ENCODE data around the gene OSTN.
"Not testable (repeated sequence)": the region's sequence is repeated elsewhere in the genome, so short reads cannot be mapped to it uniquely, and the experiment has no call there.

OSTN gene, protein sequence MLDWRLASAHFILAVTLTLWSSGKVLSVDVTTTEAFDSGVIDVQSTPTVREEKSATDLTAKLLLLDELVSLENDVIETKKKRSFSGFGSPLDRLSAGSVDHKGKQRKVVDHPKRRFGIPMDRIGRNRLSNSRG

GRCh38 chr3:191198932-191199331 is at the start of gene OSTN:
Gene OSTN, plus strand, starts transcription at chr3:191199241. Its CDS starts 13,292 bp downstream, at chr3:191212533.
- DNase-seq = no peak

- no peak for DNase-seq
Measured at GRCh38 chr3:191151653-191152052, 47.4 kb upstream of the OSTN start.

GRCh38 chr3:191154827-191155226 is 44.2 kb upstream of the OSTN start:
- DNase-seq = no peak

- no peak for DNase-seq
Measured at GRCh38 chr3:191158247-191158646, 40.8 kb upstream of the OSTN start.

DNA sequence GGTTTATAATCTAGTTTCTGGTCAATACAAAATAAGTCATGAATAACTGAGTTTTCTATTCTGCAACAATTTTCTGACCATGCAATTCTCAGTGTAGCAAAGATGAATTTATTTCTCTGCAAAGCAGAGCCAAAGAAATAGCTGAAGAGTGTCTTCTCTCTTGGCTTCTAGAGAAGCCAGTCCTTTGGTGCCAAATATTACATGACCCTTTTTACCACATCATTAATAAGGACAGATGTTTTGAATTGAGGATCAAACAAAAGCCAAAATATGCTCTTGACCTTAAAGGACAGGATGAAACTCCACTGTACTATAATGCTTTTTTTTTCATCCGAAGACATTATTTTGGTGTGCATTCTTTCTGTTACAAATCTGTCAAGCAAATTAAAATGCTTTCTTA is 40.2 kb upstream of the OSTN start:
- DNase-seq = no peak

DNA sequence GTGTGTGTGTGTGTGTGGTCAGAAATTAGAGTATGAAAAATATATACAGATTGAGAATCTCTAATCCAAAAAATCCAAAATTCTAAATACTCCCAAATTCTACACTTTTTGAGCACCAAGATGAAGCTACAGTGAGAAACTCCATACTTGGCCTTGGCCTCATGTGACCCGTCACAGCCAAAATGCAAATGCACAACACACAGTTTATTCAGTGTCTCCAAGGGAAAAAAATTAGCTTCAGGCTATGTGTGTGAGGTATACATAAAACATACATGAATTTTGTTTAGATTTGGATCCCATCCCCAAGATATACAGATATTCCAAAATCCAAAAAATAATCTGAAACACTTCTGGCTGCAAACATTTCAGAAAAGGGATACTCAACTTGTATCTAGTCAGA is 33.2 kb upstream of the OSTN start:
- DNase-seq = no peak

DNA sequence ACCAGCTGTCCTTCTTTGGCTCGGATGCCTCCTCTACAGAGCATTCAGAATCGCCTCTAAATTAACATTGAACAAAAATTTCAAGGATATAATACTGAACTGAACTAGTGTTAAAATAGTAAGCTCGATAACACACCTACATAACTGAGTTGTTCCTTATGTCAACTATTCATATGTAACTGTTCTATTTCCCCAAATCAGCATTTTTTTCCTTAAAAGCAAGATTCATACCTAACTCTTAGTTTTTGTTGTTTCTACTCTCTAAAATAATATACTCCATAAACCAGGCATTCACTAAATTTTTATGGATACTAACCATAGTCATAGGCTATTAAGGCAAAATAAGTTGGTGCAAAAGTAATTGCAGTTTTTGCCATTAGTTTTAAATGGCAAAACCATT is 32.7 kb upstream of the OSTN start:
- DNase-seq = no peak

DNA sequence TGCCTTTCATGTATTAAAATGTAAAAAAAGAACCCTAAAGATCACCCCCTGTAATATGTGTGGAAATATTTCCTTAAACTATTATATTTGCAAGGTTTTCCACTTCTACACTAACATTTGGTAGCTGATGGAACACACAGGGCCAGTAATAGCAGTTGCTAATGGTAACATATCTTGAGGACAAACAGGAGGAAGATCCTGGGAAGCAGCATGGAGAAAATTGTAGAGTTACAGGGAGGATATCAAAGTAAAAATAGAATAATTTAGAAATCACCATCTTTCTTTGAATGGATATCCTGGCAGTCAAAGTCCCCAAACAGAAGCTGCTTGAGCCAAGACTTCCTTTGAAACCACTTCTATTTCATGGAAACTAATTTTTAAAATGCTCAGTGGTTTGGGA is 29.5 kb upstream of the OSTN start:
- DNase-seq = no peak

DNA sequence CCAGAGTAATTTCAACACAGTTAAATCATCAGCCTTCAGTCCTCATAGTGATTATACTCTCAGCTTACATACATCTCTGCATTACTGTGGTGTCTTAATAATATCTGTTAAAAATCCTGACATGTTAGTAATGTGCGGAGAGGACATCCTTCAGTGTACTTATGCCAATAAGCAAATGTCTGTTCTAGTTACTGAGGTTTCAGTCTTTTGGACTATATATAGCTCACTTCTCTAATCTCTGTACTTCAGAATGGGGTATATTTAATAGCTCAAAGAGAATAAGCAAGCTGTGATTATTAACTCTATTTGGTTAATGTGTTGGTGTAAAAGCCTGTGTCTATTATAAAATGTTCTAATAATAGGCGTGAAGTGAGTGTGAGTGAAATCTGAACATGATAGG is 28.9 kb upstream of the OSTN start:
- no peak for DNase-seq

GRCh38 chr3:191175102-191175501 is 23.9 kb upstream of the OSTN start:
- DNase-seq = no peak

GRCh38 chr3:191176038-191176785 is 22.8 kb upstream of the OSTN start:
- no peak for DNase-seq

DNA sequence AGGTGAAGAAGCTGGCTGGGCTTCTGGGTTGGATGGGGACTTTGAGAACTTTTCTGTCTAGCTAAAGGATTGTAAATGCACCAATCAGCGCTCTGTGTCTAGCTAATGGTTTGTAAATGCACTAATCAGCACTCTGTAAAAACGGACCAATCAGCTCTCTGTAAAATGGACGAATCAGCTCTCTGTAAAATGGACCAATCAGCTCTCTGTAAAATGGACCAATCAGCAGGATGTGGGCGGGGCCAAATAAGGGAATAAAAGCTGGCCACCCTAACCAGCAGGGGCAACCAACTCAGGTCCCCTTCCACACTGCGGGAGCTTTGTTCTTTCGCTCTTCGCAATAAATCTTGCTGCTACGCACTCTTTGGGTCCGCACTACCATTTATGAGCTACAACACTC is 13.7 kb upstream of the OSTN start:
- DNase-seq = not testable (repeated sequence)

DNA sequence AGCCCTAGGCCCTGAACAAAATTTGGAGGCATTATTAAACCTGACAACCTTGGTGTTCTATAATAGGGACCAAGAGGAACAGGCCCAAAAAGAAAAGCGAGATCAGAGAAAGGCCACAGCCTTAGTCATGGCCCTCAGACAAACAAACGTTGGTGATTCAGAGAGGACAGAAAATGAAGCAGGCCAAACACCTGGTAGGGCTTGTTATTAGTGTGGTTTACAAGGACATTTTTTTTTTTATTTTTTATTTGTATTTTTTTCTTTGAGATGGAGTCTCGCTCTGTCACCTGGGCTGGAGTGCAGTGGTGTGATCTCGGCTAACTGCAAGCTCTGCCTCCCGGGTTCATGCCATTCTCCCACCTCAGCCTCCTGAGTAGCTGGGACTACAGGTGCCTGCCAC is 10.8 kb upstream of the OSTN start:
- not testable (repeated sequence) for DNase-seq

DNA sequence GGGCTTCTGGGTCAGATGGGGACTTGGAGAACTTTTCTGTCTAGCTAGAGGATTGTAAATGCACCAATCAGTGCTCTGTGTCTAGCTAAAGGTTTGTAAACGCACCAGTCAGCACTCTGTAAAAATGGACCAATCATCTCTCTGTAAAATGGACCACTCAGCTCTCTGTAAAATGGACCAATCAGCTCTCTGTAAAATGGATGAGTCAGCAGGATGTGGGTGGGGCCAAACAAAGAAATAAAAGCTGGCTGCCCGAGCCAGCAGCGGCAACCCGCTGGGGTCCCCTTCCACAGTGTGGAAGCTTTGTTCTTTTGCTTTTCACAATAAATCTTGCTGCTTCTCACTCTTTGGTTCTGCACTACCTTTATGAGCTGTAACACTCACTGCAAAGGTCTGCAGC is 6.8 kb upstream of the OSTN start:
- DNase-seq = not testable (repeated sequence)

DNA sequence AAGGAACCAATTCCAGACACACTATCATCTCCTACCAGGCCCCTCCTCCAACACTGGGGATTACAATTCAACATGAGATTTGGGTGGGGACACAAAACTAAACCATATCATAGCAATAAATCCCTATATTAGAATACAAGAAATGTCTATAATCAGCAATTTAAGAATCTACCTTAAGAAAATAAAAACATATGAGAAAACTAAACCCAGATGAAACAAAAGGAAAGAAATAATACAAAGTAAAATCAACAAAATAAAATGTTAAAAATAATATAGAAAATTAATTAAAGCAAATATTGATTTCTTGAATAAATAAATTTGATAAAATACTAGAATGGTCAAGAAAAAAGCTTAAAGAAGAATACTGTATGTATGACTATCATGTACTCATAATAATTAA is 6.1 kb upstream of the OSTN start:
- no peak for DNase-seq

GRCh38 chr3:191197761-191198306 is 1.2 kb upstream of the OSTN start:
- no peak for DNase-seq

DNA sequence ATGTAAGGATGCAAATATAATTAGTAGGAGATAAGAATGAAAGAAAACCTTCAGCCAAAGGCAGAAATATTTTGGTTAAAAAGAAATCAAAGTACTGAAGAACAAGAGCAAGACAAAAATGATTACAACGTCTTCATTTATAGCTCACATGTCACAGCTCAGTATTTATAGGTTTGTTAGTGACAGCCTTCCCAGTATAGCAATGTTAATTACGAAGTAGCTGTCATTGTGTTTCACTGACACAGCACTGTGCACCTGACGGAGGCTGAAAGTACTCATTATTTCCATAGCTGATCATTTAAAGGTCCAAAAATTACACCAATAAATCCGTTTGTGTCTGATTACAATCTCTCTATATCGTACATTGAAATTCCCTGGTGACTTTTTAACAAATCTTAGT is 561 bp upstream of the OSTN start:
- DNase-seq = no peak

DNA sequence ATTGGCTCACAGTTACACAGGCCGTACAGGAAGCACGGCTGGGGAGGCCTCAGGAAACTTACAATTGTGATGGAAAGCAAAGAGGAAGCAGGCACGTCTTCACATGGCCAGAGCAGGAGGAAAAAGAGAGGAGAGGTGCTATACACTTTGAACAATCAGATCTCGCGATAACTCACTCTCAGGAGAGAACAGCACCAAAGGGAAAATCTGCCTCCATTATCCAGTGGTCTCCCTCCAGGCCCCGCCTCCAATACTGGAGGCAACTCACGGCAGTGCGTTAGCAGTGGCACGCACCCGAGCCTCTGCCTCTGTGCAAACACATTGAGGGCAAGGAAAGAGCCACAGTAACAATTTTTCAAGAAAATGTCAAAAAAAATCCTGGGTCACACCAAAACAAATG is 11.0 kb downstream of the OSTN start:
- DNase-seq = no peak

DNA sequence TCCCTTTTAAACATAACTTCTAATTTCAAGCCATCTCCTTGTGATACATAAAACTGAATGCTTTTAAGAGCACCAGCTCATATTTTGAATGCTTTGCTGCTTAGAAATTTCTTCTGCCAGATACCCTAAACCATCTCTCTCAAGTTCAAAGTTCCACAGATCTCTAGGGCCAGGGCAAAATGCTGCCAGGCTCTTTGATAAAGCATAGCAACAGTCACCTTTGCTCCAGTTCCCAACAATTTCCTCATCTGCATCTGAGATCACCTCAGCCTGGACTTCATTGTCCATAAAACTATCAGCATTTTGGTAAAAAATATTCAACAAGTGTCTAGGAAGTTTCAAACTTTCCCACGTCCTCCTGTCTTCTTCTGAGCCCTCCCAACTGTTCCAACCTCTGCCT is 17.5 kb downstream of the OSTN start:
- no peak for DNase-seq

GRCh38 chr3:191217301-191217700 is 18.3 kb downstream of the OSTN start:
- DNase-seq = no peak

DNA sequence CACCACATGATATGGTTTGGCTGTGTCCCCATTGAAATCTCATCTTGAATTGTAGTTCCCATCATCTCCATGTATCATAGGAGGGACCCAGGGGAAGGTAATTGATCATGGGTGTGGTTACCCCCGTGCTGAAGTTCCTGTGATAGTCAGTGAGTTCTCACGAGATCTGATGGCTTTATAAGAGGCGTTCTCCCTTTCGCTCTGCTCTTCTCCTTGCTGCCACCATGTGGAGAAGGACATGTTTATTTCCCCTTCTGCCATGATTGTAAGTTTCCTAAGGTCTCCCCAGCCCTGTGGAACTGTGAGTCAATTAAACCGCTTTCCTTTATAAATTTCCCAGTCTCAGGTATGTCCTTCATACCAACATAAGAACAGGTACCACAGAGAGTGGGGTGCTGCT is 21.9 kb downstream of the OSTN start:
- DNase-seq = no peak

GRCh38 chr3:191221638-191222037 is 22.6 kb downstream of the OSTN start:
- no peak for DNase-seq

DNA sequence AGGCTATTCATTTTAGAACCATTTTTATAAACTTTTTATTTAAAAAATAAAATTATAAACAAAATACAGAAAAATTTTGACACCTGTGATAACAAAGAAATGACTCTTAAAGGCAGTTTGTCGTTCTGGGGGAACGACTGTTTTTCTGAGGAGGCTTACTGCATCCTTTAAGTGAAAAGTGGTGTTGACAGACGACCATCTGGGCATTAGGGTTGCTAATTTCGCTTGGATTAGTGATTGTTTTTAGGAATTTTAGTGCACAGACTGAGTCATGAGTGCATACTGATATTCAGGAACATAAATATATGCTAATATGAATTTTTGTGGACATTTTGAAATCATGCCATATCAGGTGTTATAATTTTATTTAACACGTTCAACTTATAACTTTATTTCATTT is 28.5 kb downstream of the OSTN start:
- DNase-seq = no peak

- no peak for DNase-seq
Measured at GRCh38 chr3:191234216-191234615, 35.2 kb downstream of the OSTN start.
